Measurements from ENCODE around the gene FOSL1. TPM values are rescaled to one million over a fixed set of nuclear protein-coding genes. Genes with fewer than 3 reads are reported as not detected.

FOSL1 gene
- total and polyA plus RNA-seq, 2 donors from 2014 or later = 0.37 to 3.2 TPM

GRCh38 chr11:65925397-65925796, 25.2 kb upstream of the FOSL1 start:
- peaks cover 0 to 6% (median 4%) of the 10 kb centered on the region in 3 donors for H3K4me1 ChIP-seq (ENCODE audit: control insufficient read depth in 2 of 3, insufficient read depth in 2 of 3, low read depth in 1 of 3, low read length in 3 of 3)
- no peak for TF ChIP-seq CTCF (IDR thresholded peaks at IDR 0.05; ENCODE audit: borderline replicate concordance, extremely low read depth, insufficient read depth)
- no peak overlapping the region for H3K4me3 ChIP-seq (ENCODE audit: low read length in 3 of 3)
- H3K9me3 ChIP-seq (ENCODE audit: control insufficient read depth in 2 of 3, insufficient read depth in 1 of 3, low read length in 3 of 3) = no peaks in the 10 kb centered on the region
- H3K9ac ChIP-seq (ENCODE audit: low read length in 3 of 3) = no peak overlapping the region
- FAIRE-seq (no peak), DNase-seq (no peak)
- H3K27ac ChIP-seq (ENCODE audit: low read depth in 2 of 2, low read length in 2 of 2) = no peak overlapping the region
- intact Hi-C loops (cut with DNase I) = no loop called here
- H3K27me3 ChIP-seq (ENCODE audit: control insufficient read depth, insufficient read depth, low read length) = no peaks in the 10 kb centered on the region
- H3K36me3 ChIP-seq (ENCODE audit: control insufficient read depth in 2 of 3, insufficient read depth in 3 of 3, low read length in 3 of 3) = peaks cover 0 to 3% (median 2%) of the 10 kb centered on the region in 3 donors

DNA sequence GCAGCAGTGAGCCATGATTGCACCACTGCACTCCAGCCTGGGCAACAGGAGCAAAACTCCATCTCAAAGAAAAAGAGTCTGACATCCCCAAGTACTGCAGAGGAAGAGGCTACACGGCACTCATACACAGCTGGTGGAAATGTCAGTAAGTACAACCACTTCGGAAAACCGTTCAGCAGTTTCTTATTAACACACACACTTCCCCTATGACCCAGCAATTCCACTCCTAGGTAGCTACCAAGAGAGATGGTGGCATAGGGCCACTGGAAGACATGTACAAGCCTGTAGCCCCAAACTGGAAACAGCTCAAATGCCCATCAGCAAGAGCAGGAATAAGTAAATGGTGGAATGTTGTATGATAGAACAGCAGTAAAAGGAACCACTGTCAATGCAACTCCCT, 22.4 kb upstream of the FOSL1 start:
- Histone ChIP-seq H3K27me3 (ENCODE audit: control insufficient read depth, insufficient read depth, low read length) (no peaks in the 10 kb centered on the region), H3K27ac (ENCODE audit: low read depth in 2 of 2, low read length in 2 of 2) (no peak overlapping the region), H3K9me3 (ENCODE audit: control insufficient read depth in 2 of 3, insufficient read depth in 1 of 3, low read length in 3 of 3) (no peaks in the 10 kb centered on the region), H3K4me1 (ENCODE audit: control insufficient read depth in 2 of 3, insufficient read depth in 2 of 3, low read depth in 1 of 3, low read length in 3 of 3) (peaks cover 0 to 16% (median 10%) of the 10 kb centered on the region in 3 donors), H3K4me3 (ENCODE audit: low read length in 3 of 3) (no peak overlapping the region), H3K9ac (ENCODE audit: low read length in 3 of 3) (no peak overlapping the region), H3K36me3 (ENCODE audit: control insufficient read depth in 2 of 3, insufficient read depth in 3 of 3, low read length in 3 of 3) (peaks cover 0 to 3% (median 2%) of the 10 kb centered on the region in 3 donors)
- FAIRE-seq (no peak), DNase-seq (no peak)
- intact Hi-C loops (cut with DNase I) = no loop called here
- TF ChIP-seq CTCF (IDR thresholded peaks at IDR 0.05; ENCODE audit: borderline replicate concordance, extremely low read depth, insufficient read depth) = no peak

DNA sequence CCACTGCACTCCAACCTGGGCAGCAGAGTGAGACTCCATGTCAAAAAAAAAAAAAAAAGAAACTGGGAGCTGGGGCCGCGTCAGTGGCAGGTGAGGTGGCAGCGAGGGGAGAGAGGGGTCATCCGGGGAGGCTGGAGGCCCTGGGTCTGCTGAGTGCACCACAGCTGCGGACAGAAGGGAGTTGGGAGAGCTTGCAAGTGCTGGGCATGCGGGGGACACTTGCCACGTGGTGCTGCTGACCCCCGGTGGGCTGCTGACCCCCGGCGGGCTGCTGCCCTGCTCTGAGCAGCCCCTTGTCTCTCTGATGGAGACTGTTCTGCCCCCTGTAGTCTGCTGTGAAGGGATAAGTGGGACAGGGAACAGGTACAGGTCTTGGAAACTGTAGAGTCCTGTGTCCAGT, 21.7 kb upstream of the FOSL1 start:
- DNase-seq (no peak), FAIRE-seq (no peak)
- Histone ChIP-seq H3K27ac (ENCODE audit: low read depth in 2 of 2, low read length in 2 of 2) (no peak overlapping the region), H3K9me3 (ENCODE audit: control insufficient read depth in 2 of 3, insufficient read depth in 1 of 3, low read length in 3 of 3) (no peaks in the 10 kb centered on the region), H3K27me3 (ENCODE audit: control insufficient read depth, insufficient read depth, low read length) (no peaks in the 10 kb centered on the region), H3K4me1 (ENCODE audit: control insufficient read depth in 2 of 3, insufficient read depth in 2 of 3, low read depth in 1 of 3, low read length in 3 of 3) (peaks cover 0 to 23% (median 14%) of the 10 kb centered on the region in 3 donors), H3K36me3 (ENCODE audit: control insufficient read depth in 2 of 3, insufficient read depth in 3 of 3, low read length in 3 of 3) (peaks cover 0 to 3% (median 2%) of the 10 kb centered on the region in 3 donors), H3K4me3 (ENCODE audit: low read length in 3 of 3) (no peak overlapping the region), H3K9ac (ENCODE audit: low read length in 3 of 3) (no peak overlapping the region)
- TF ChIP-seq CTCF (IDR thresholded peaks at IDR 0.05; ENCODE audit: borderline replicate concordance, extremely low read depth, insufficient read depth) = no peak
- intact Hi-C loops (cut with DNase I) = no loop called here

DNA sequence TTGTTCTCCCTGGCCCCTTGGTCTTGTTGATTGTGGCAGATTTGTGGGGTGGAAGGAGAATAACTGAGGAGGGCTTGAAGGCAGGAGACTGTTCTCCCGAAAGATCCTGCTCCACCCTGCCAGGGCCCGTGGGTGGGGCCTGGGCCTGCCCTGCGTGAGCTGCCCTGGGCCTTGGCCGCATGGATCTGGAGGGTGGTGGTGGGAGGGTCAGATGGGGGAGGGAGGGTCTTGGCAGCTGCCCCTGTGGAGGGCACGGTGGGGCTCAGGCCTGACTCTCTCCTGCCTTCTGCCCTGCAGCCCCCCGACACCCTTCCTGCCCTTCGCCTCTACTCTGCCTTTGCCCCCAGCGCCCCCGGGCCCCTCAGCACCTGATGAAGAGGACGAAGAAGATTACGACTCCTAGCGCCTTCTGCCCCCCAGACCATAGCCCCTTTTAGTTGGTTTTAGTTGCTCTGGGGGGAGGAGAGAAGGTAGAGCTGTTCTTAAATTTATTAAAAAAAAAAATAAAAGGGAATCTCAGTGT, 20.9 kb upstream of the FOSL1 start:
- peak overlapping the region in 1 of 3 donors; percentile 73 for H3K4me3 ChIP-seq (ENCODE audit: low read length in 3 of 3)
- FAIRE-seq = no peak
- no peak overlapping the region for H3K27ac ChIP-seq (ENCODE audit: low read depth in 2 of 2, low read length in 2 of 2)
- peaks cover 0 to 27% (median 16%) of the 10 kb centered on the region in 3 donors for H3K4me1 ChIP-seq (ENCODE audit: control insufficient read depth in 2 of 3, insufficient read depth in 2 of 3, low read depth in 1 of 3, low read length in 3 of 3)
- no peaks in the 10 kb centered on the region for H3K9me3 ChIP-seq (ENCODE audit: control insufficient read depth in 2 of 3, insufficient read depth in 1 of 3, low read length in 3 of 3)
- no peak for DNase-seq
- peaks cover 0 to 3% (median 2%) of the 10 kb centered on the region in 3 donors for H3K36me3 ChIP-seq (ENCODE audit: control insufficient read depth in 2 of 3, insufficient read depth in 3 of 3, low read length in 3 of 3)
- no peaks in the 10 kb centered on the region for H3K27me3 ChIP-seq (ENCODE audit: control insufficient read depth, insufficient read depth, low read length)
- intact Hi-C loops (cut with DNase I) = no loop called here
- H3K9ac ChIP-seq (ENCODE audit: low read length in 3 of 3) = no peak overlapping the region
- no peak for TF ChIP-seq CTCF (IDR thresholded peaks at IDR 0.05; ENCODE audit: borderline replicate concordance, extremely low read depth, insufficient read depth)
